ENCODE results near the gene MUC22.
A peak's percentile ranks its signal among the peaks of the same experiment; 100 is the strongest.
"Not testable (repeated sequence)": the region's sequence is repeated elsewhere in the genome, so short reads cannot be mapped to it uniquely, and the experiment has no call there.

MUC22 gene

DNA sequence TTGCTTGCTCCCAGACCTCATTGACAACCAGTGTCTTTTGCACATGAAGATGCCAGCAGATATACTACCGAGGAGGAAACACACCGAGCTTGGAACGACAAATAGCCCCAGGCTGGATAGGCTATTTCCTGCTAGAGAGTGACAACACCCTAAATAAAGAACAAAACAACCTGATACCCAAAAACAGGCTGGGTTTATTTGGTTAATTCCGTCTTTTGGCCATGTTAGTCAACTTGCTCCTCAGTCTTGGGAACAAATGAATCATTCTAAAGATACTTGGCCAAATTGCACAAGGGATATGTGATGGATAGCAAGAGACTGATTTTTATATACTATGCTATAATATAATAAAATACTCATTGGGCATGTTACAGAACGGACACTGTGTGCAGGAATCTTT, 11.5 kb upstream of the MUC22 start:
- DNase-seq (ENCODE audit: low read depth) = no peak

DNA sequence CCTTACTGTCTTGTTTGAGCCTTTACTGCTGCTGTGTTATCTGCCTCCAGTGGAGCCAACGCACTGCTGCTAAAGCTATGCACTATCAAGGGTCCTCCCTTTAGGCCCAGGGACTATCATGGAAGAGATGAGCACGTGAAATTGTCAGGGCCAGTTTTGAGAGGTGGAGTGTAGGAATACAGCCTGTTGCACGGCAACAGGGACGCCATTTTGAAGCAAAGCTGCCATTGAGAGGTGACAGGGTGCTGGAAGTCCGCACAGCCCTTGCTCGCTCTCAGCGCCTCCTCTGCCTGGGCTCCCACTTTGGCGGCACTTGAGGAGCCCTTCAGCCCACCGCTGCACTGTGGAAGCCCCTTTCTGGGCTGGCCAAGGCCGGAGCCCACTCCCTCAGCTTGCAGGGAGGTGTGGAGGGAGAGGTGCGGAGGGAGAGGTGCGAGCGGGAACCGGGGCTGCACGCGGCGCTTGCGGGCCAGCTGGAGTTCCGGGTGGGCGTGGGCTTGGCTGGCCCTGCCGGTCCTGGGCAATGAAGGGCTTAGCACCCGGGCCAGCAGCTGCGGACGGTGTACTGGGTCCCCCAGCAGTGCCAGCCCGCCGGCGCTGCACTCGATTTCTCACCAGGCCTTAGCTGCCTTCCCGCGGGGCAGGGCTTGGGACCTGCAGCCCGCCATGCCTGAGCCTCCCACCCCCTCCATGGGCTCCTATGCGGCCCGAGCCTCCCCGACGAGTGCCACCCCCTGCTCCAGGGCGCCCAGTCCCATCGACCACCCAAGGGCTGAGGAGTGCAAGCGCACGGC, 10.0 kb upstream of the MUC22 start:
- DNase-seq (ENCODE audit: low read depth) = not testable (repeated sequence)

DNA sequence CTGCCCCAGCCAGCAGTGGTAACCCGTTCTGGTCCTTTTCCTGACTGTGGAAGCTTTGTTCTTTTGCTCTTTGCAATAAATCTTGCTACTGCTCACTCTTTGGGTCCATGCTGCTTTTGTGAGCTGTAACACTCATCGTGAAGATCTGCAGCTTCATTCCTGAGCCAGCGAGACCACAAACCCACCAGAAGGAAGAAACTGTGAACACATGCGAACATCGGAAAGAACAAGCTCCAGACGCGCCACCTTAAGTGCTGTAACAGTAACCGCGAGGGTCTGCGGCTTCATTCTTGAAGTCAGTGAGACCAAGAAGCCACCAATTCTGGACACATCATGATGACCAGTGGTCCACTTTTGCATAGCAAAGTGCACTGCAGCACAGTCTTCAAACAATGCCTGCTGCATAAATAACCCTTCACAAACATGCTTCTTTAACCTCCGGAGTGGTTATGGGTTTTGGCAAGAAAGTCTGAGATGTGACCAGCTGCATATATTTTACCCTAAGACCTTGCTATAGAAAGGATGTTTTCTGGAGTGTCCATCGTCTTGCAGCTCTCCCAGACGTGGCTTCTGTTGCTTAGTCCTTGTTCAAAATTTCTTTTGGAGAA, 8.9 kb upstream of the MUC22 start:
- no peak for DNase-seq (ENCODE audit: low read depth)

DNA sequence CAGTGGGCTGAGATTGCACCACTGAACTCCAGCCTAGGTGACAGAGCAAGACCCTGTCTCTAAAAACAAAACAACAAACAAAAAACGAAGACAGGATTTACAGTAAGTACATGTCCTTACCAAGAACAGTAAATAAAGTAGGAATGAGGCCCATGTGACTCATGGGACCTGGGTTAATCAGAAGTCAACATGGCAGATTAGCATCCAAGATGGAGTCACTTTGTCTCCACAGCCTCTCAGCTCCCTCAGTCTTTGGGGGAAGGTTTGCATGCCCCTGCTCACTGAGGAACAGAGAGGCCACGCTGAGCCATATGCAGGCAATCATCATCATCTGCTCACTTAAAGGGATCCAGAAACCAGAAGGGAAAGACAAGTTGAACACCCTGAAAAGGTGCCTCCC, 7.8 kb upstream of the MUC22 start:
- DNase-seq (ENCODE audit: low read depth) = no peak

DNA sequence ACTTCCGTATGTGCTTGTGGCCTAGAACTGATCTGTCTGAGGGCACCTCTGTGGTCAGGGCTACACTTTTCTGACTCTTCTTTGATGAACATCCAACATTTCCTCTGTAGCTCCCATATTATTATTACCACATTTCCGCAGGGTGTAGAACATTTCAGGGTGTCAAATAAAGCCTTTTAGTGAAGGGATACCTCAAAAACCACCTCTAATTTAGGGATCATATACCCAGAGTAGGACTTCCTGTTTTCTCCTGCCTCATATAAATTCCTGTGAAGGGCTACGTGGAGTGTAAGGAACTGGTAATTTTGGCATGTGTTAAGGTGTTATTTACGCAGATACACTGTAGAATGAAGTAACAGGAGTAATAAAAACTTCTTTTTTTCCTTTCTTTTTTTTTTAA, 5.5 kb upstream of the MUC22 start:
- DNase-seq (ENCODE audit: low read depth) = no peak

DNA sequence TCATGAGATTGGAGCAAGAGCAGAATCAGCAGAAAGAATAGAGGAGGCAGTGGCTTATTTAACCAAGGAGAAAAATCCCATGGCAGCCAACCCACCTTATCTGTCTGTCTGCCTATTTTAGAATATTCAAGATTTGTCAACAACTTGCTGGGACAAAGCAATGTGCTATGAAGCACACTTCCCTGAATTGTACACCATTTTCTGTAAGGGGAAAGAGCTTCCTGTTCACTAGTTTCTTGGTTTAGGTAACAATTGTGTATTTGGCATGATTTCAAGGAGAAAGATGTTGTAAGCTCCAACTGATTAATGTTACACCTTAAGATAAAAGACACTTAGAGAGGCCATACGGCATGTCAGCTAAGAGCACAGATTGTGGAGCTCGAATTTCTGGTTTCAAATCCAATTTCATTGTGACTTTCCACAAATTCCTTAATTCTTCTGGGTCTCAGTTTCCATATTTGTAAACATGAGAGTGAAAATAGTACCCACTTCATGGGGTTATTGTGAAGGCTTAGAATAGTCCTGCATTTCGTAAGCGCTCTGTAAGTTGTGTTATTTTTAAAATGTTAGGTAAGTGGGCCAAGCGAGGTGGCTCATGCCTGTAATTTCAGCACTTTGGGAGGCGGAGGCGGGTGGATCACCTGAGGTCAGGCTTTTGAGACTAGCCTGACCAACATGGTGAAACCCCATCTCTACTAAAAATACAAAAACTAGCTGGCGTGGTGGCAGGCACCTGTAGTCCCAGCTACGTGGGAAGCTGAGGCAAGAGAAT, 4.8 kb upstream of the MUC22 start:
- DNase-seq (ENCODE audit: low read depth) = no peak

DNA sequence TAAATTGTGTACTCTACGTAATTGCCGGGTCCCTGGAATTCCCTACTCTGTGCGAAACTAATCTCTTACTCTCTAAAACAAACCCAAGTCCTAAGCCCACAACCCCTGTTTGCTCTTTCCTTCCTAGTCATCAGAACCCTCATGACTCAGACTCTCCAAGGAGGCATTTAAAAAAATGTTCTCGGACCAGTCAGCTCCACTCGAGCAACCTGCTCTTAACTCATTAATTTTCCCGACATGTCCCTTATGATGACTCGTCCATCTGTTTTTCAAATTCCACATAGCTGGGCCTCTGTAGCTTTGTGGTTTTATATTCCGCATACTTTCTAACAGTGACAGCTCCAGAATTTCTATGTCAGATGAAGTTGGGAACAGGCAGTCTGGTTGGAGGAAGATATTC, 2.6 kb upstream of the MUC22 start:
- peak; percentile 68 for DNase-seq (ENCODE audit: low read depth)

DNA sequence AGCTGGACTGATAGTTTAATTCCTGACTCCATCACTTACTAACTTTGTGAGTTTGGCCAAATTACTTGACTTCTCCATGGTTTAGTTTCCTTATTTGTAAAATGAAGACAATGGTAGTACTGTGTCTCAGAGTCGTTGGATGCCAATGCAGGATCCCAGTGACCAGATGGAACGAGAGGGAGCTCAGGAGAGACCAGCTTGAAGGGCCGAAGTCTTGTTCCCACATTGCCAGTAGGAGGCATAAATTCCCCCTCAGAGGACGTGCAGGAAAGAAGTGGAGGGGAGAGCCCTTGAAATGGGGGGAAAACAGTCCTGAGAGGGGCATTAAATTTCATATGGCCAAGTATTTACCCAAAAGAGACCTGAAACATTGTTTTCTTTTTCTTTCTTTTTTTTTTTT, 2.1 kb upstream of the MUC22 start:
- DNase-seq (ENCODE audit: low read depth) = no peak

DNA sequence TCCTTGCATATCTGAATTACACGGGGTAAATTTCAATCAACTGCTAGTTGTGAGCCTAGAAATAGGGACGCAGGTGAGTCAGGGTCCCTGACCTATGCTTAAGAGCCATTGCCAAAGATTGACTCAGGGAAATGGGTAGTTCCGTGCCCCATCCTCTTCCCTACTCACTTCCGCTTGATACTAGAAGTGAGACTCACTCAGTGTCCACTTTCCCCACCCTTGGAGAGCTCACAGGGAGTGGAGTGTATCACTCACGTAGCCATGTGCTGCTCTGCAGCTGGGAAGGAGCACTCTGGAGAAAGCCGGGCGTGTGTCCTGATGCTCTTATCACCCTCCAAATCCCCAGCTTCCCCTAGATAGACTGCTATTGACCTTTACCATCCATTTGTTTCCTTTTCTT, 543 bp upstream of the MUC22 start:
- no peak for DNase-seq (ENCODE audit: low read depth)

DNA sequence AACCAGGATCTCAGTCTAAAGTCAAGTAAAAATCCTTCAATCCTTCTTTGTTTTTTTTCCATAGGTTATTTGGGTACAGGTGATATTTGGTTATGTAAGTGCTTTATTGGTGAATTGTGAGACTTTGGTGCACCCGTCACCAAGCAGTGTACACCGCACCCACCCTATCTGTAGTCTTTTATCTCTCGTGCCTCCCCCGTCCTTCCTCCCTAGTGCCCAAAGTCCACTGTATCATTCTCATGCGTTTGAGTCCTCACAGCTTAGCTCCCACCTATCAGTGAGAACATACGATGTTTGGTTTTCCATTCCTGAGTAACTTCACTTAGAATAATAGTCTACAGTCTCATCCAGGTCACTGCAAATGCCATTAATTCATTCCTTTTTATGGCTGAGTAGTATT, 879 bp downstream of the MUC22 start:
- no peak for DNase-seq (ENCODE audit: low read depth)

DNA sequence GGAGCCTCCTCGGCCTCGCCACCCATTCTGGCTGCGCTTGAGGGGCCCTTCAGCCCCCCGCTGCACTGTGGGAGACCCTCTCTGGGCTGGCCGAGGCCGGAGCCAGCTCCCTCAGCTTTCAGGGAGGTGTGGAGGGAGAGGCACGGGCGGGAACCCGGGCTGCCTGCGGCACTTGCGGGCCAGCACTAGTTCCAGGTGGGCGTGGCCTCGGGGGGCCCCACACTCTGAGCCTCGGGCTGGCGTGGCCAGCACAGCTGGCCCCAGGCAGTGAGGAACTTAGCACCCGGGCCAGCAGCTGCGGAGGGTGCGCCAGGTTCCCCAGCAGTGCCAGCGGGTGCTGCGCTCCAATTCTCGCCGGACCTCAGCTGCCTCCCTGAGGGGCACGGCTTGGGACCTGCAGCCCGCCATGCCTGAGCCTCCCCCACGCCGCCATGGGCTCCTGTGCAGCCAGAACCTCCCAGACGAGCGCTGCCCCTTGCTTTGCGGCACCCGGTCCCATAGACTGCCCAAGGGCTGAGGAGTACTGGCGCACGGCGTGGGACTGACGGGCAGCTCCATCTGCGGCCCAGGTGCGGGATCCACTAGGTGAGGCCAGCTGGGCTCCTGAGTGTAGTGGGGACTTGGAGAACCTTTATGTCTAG, 6.5 kb downstream of the MUC22 start:
- no peak for DNase-seq (ENCODE audit: low read depth)

DNA sequence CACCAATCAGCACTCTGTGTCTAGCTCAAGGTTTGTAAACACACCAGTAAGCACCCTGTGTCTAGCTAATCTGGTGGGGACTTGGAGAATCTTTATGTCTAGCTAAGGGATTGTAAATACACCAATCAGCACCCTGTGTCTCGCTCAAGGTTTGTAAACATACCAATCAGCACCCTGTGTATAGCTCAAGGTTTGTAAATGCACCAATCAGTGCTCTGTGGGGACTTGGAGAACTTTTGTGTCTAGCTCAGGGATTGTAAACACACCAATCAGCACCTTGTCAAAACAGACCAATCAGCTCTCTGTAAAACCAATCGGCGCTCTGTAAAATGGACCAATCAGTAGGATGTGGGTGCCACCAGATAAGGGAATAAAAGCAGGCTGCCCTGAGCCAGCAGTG, 7.2 kb downstream of the MUC22 start:
- not testable (repeated sequence) for DNase-seq (ENCODE audit: low read depth)

DNA sequence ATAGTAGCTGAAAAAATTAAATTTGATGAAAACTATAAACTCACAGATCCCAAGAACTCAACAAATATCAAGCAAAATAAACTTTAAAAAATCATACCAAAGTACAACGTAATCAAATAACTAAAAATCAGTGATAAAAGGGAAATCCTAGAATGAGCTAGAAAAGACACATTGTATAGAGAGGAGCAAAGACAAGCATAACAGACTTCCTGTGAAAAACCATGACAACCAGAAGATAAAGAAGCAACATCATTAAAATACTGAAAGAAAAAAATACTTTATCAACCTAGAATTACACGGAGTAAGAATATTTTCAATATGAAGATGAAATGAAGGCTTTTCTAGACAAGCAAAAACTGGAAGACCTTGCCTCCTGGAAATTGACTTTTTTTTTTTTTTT, 9.8 kb downstream of the MUC22 start:
- DNase-seq (ENCODE audit: low read depth) = no peak

DNA sequence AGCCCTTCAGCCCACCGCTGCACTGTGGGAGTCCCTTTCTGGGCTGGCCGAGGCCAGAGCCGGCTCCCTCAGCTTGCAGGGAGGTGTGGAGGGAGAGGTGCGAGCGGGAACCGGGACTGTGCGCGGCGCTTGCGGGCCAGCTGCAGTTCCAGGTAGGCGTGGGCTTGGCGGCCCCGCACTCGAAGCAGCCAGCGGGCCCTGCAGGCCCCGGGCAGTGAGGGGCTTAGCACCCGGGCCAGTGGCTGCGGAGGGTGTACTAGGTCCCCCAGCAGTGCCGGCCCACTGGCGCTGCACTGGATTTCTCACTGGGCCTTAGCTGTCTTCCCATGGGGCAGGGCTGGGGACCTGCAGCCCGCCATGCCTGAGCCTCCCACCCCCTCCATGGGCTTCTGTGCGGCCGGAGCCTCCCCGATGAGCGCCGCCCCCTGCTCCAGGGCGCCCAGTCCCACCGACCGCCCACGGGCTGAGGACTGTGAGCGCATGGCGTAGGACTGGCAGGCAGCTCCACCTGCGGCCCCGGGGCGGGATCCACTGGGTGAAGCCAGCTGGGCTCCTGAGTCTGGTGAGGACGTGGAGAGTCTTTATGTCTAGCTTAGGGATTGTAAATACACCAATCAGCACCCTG, 10.5 kb downstream of the MUC22 start:
- not testable (repeated sequence) for DNase-seq (ENCODE audit: low read depth)

DNA sequence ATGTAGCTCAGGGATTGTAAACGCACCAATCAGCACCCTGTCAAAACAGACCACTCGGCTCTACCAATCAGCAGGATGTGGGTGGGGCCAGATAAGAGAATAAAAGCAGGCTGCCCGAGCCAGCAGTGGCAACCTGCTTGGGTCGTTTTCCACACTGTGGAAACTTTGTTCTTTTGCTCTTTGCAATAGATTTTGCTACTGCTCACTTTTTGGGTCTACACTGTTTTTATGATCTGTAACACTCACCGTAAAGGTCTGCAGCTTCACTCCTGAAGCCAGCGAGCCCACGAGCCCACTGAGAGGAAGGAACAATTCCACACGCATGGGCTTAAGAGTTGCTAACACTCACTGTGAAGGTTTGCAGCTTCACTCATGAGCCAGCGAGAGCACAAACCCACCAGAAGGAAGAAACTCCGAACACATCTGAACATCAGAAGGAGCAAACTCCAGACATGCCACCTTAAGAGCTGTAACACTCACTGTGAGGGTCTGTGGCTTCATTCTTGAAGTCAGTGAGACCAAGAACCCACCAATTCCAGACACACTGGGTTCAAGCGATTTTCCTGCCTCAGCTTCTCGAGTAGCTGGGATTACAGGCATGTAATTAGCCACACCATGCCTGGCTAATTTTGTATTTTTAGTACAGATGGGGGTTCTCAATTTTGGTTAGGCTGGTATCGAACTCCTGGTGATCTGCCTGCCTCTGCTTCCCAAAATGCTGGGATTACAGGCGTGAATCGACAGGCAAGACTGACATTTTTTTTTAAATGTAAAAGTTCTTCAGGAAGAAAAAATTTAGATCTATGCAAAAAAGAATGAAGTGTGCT, 11.6 kb downstream of the MUC22 start:
- not testable (repeated sequence) for DNase-seq (ENCODE audit: low read depth)

DNA sequence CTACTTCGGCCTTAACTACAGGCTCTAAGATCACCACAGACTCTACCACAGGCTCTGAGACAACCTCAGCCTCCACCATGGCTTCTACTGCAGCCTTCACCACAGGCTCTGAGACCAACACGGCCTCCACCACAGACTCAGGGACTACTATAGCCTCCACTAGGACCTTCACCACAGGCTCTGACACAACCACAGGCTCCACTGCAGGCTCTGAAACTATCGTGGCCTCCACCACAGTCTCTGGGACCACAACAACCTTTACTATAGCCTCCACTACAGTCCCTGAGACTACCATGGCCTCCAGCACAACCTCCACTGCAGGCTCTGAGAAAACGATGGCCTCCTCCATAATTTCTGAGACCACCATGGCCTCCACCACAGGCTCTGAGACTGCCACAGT, 15.3 kb downstream of the MUC22 start:
- no peak for DNase-seq (ENCODE audit: low read depth)

DNA sequence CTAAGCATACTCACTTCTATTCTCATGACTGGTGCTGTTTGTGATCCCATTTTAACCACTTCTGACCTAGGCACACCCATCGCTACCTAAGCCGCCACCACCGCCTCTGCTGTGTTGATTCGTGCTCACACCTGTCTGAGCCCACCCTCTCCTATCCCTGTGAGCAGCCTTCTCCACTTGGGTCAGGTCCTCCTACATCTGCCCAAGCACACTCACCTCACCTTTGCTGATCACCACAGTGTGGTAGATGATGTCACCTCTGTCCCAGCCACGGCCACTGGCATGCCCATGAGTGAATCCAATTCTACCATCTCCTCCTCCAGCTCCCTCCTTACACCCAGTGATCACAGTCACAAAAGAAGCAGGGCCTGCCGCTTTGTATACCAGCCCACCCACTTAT, 20.8 kb downstream of the MUC22 start:
- no peak for DNase-seq (ENCODE audit: low read depth)

DNA sequence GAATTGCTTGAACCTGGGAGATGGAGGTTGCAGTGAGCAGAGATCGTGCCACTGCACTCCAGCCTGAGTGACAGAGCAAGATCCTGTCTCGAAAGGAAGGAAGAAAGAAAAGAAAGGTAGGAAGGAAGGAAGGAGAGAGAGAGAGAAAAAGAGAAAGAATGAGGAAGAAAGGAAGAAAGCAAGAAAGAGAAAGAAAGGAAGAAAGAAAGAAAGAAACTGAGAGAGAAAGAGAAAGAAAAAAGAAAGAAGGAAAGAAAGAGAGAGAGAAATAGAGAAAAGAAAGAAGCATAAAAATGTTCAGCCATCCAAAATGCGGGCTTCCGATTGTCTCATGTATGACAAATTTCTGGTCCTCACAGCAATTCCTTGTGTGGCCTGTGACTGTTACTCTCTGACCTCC, 22.8 kb downstream of the MUC22 start:
- DNase-seq (ENCODE audit: low read depth) = no peak

DNA sequence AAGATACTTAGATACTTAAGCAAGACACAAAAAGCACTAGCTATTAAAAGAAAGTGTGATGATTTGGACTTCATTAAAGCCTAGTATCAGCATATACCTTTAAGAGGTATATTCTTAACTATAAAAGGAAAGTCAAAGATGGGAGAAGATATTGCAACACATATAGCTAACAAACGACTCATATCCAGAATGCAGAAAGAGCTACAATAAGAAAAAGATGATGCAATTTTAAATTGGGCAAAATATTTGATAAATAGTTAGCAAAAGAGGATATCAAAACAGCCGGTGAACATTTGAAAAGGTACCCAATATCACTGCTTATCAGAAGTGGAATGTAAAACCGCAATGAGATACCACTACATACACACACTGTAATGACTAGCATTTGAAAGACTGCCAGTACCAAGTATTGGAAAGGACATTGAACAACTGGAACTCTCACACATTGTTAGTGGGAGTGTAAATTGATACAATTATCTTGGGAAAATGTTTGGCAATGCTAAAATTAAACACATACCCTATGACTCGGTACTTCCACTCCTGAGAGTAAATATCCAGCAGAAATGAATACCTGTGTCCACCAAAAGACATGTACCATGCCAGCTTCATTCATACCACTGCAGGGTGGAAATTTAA, 25.7 kb downstream of the MUC22 start:
- DNase-seq (ENCODE audit: low read depth) = no peak

DNA sequence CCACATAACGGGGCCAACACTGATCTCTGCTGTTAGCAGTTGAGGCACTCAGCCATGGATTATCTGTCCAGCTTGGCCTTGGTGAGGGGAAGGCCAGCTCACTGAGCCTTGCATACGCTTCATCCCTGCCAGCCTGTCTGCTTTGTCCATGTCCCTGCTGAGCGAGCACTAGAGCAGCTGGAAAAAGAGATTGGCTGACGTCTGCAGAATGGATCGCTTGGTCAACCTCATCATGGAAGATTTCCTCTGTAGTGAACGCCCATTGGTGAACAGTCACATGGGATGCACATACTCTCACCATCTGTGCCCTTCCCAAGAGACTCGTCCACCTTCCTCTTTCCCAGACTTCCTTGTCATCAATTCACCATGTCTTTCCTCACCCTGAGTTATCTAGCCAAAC, 26.9 kb downstream of the MUC22 start:
- no peak for DNase-seq (ENCODE audit: low read depth)

DNA sequence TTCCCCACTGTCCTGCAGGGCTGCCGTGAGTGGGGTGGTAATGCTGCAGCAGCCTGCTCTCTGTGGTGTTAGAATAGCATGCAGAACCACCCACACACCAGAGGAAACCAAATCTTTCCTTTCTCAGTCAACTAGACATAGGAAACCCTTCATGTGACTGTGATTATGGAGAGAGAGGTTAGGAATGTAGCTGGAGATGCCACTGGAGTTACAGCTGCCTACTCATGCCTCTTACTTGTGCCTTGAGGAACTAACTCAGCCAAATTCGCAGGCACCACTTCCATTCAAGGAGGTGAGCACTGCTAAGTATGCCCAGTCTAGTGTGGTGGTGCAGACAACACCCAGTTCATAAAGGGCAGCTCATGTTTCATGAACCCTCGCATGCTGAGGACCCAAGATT, 27.4 kb downstream of the MUC22 start:
- DNase-seq (ENCODE audit: low read depth) = no peak
